Measurements from ENCODE around the gene RXRA. TPM values are rescaled to one million over a fixed set of nuclear protein-coding genes. Genes with fewer than 3 reads are reported as not detected.

Gene RXRA
- total and polyA plus RNA-seq, 2 of the 13 experiments (the other 11 are each of a cell fraction or from before 2014, with no cell fraction given): 18.9 to 29.2 TPM

DNA sequence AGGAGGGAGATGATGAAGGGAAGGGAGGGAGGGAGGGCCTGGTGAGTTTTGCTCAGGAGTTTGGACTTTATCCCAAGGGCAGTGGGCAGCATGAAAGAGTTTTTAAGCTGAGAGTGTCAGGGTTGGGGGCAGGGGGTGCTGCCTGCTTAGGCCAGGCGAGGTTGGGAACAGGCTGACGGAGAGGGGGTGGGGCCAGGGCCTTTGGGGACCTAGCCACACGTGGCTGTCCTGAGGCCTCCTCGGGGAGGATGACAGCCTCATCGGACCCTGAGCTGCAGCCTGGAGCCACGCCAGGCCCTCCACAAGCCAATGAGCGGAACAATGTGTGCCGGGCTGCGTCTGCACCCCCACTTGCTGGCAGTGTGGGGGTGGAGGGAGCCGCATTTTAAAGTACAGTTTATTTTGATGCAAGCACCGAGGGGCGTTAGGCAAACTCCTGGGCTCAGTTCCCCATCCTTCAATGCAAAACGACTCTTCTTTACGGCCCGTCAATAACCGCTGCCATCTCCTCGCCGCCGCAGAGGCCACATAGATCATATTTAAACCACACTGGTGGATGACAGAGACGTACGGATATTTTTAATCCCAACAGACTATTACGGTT is 5.3 kb upstream of the RXRA start (continued):
- TF ChIP-seq, protein P1, sequence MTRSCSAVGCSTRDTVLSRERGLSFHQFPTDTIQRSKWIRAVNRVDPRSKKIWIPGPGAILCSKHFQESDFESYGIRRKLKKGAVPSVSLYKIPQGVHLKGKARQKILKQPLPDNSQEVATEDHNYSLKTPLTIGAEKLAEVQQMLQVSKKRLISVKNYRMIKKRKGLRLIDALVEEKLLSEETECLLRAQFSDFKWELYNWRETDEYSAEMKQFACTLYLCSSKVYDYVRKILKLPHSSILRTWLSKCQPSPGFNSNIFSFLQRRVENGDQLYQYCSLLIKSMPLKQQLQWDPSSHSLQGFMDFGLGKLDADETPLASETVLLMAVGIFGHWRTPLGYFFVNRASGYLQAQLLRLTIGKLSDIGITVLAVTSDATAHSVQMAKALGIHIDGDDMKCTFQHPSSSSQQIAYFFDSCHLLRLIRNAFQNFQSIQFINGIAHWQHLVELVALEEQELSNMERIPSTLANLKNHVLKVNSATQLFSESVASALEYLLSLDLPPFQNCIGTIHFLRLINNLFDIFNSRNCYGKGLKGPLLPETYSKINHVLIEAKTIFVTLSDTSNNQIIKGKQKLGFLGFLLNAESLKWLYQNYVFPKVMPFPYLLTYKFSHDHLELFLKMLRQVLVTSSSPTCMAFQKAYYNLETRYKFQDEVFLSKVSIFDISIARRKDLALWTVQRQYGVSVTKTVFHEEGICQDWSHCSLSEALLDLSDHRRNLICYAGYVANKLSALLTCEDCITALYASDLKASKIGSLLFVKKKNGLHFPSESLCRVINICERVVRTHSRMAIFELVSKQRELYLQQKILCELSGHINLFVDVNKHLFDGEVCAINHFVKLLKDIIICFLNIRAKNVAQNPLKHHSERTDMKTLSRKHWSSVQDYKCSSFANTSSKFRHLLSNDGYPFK (CRISPR knock-in tag; IDR thresholded peaks at IDR 0.05; ENCODE audit: borderline replicate concordance): 0 out of 2 replicates have a peak, but pooled peaks have one; percentile 16
- TF ChIP-seq, protein P2, sequence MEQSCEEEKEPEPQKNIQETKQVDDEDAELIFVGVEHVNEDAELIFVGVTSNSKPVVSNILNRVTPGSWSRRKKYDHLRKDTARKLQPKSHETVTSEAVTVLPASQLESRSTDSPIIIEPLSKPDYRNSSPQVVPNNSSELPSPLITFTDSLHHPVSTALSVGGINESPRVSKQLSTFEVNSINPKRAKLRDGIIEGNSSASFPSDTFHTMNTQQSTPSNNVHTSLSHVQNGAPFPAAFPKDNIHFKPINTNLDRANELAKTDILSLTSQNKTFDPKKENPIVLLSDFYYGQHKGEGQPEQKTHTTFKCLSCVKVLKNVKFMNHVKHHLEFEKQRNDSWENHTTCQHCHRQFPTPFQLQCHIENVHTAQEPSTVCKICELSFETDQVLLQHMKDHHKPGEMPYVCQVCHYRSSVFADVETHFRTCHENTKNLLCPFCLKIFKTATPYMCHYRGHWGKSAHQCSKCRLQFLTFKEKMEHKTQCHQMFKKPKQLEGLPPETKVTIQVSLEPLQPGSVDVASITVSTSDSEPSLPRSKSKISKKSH (CRISPR knock-in tag; IDR thresholded peaks at IDR 0.05; ENCODE audit: borderline replicate concordance): no peak
- TF ChIP-seq ZSCAN25 (CRISPR knock-in tag; IDR thresholded peaks at IDR 0.05): peak; percentile 87
- TF ChIP-seq NFRKB (IDR thresholded peaks at IDR 0.05): no peak
- TF ChIP-seq ELF4 (CRISPR knock-in tag; IDR thresholded peaks at IDR 0.05; ENCODE audit: borderline replicate concordance): no peak
- TF ChIP-seq ATRX (CRISPR knock-in tag; IDR thresholded peaks at IDR 0.05; ENCODE audit: borderline replicate concordance): no peak
- TF ChIP-seq ZNF768 (CRISPR knock-in tag; IDR thresholded peaks at IDR 0.05): no peak
- no peak for TF ChIP-seq CREM (IDR thresholded peaks at IDR 0.05)
- TF ChIP-seq CREM (CRISPR knock-in tag; IDR thresholded peaks at IDR 0.05): no peak
- no peak for TF ChIP-seq ZNF160 (CRISPR knock-in tag; IDR thresholded peaks at IDR 0.05)
- TF ChIP-seq ZNF598 (CRISPR knock-in tag; IDR thresholded peaks at IDR 0.05; ENCODE audit: borderline replicate concordance): no peak
- TF ChIP-seq GABPA (IDR thresholded peaks at IDR 0.05; ENCODE audit: low read depth, low read length): no peak
- TF ChIP-seq GABPA (CRISPR knock-in tag; IDR thresholded peaks at IDR 0.05; ENCODE audit: low read depth): no peak
- TF ChIP-seq, protein P3, sequence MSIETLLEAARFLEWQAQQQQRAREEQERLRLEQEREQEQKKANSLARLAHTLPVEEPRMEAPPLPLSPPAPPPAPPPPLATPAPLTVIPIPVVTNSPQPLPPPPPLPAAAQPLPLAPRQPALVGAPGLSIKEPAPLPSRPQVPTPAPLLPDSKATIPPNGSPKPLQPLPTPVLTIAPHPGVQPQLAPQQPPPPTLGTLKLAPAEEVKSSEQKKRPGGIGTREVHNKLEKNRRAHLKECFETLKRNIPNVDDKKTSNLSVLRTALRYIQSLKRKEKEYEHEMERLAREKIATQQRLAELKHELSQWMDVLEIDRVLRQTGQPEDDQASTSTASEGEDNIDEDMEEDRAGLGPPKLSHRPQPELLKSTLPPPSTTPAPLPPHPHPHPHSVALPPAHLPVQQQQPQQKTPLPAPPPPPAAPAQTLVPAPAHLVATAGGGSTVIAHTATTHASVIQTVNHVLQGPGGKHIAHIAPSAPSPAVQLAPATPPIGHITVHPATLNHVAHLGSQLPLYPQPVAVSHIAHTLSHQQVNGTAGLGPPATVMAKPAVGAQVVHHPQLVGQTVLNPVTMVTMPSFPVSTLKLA (IDR thresholded peaks at IDR 0.05): peak; percentile 67
- no peak for TF ChIP-seq ZNF335 (CRISPR knock-in tag; IDR thresholded peaks at IDR 0.05)
- no peak for TF ChIP-seq ZNF337 (CRISPR knock-in tag; IDR thresholded peaks at IDR 0.05; ENCODE audit: borderline replicate concordance, low read depth)
- TF ChIP-seq YEATS4 (CRISPR knock-in tag; IDR thresholded peaks at IDR 0.05; ENCODE audit: borderline replicate concordance): no peak
- TF ChIP-seq ZKSCAN1 (IDR thresholded peaks at IDR 0.05; ENCODE audit: low read length): no peak
- no peak for TF ChIP-seq ZNF552 (CRISPR knock-in tag; IDR thresholded peaks at IDR 0.05; ENCODE audit: borderline replicate concordance)
- TF ChIP-seq, protein P4, sequence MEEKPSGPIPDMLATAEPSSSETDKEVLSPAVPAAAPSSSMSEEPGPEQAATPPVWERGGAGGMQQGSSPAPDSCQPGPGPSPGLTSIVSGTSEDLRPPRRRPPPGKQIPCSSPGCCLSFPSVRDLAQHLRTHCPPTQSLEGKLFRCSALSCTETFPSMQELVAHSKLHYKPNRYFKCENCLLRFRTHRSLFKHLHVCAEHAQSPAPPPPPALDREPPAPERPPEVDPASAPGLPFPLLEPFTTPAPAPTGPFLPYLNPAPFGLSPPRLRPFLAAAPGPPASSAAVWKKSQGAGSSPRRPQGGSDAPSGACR (CRISPR knock-in tag; IDR thresholded peaks at IDR 0.05): 0 out of 2 replicates have a peak, but pooled peaks have one; percentile 45
- TF ChIP-seq, protein P5, sequence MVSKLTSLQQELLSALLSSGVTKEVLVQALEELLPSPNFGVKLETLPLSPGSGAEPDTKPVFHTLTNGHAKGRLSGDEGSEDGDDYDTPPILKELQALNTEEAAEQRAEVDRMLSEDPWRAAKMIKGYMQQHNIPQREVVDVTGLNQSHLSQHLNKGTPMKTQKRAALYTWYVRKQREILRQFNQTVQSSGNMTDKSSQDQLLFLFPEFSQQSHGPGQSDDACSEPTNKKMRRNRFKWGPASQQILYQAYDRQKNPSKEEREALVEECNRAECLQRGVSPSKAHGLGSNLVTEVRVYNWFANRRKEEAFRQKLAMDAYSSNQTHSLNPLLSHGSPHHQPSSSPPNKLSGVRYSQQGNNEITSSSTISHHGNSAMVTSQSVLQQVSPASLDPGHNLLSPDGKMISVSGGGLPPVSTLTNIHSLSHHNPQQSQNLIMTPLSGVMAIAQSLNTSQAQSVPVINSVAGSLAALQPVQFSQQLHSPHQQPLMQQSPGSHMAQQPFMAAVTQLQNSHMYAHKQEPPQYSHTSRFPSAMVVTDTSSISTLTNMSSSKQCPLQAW (CRISPR knock-in tag; IDR thresholded peaks at IDR 0.05): peak; percentile 29; the same call in 1 of the 2 replicates
